ENCODE measurements around the gene CDH13. TPM values are rescaled to one million over a fixed set of nuclear protein-coding genes. Genes with fewer than 3 reads are reported as not detected.

The CDH13 gene
- total and polyA plus RNA-seq, 9 of the 15 experiments (the other 6 are each of a cell fraction or from before 2014, with no cell fraction given): 0.03 TPM; not detected in 8

DNA sequence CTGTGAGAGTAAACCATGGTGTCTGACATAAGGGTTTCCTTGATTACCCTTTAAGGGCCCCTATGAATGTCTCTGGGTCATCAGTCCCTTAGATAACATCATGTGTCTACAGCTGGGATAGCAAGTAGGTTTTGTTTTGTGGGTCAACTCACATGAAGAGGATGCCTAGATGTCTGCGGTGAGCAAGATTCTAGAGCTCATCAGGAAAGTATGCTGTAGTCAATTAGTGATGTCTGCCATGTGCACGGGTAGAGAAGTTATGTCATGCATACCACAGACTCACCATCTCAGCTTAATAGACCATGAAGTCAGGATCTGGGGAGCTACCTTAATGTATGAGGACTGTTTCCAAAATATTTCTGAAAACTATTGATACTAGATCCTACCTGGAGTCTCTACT, 57.5 kb downstream of the CDH13 start:
- DNase-seq (ENCODE audit: extremely low read depth in 1 of 4, low spot score in 3 of 4) (no peak), FAIRE-seq (no peak), ATAC-seq (no peak)
- in situ Hi-C loops (cut with MboI): no loop called here
- TF ChIP-seq SREBF1 (IDR thresholded peaks at IDR 0.05; ENCODE audit: borderline replicate concordance, low read depth, low read length) (no peak), MYBL2 (IDR thresholded peaks at IDR 0.05; ENCODE audit: low read depth) (no peak), MYBL2 (CRISPR knock-in tag; IDR thresholded peaks at IDR 0.05; ENCODE audit: borderline replicate concordance) (no peak), ZNF23 (CRISPR knock-in tag; IDR thresholded peaks at IDR 0.05) (0 out of 2 replicates have a peak, but pooled peaks have one; percentile 37)
- WGBS (ENCODE audit: insufficient coverage, low coverage, missing lambda C conversion rate): 0% methylated on average over 2 of the region's 2 CpGs
- Histone ChIP-seq H3K27me3 (ENCODE audit: control insufficient read depth in 2 of 2, insufficient read depth in 2 of 2, low read length in 2 of 2) (no peaks in the 10 kb centered on the region), H2AFZ (ENCODE audit: low read depth, low read length) (no peak overlapping the region), H3K27ac (ENCODE audit: extremely low read depth, low read depth, low read length) (no peak overlapping the region), H3K4me1 (replicated peaks in 1 of 2; ENCODE audit: control insufficient read depth in 2 of 2, insufficient read depth in 2 of 2, low read length in 2 of 2) (no peaks in the 10 kb centered on the region), H4K20me1 (replicated peaks; ENCODE audit: control insufficient read depth, insufficient read depth, low read length) (no peaks in the 10 kb centered on the region), H3K36me3 (ENCODE audit: control insufficient read depth, insufficient read depth, low read length) (no peaks in the 10 kb centered on the region), H3K79me2 (ENCODE audit: control insufficient read depth, insufficient read depth, low read length) (no peaks in the 10 kb centered on the region), H3K4me2 (ENCODE audit: insufficient read depth, low read length) (no peak overlapping the region), H3K9me3 (replicated peaks; ENCODE audit: control insufficient read depth, insufficient read depth, low read depth, low read length) (no peaks in the 10 kb centered on the region), H3K9me1 (ENCODE audit: control insufficient read depth, insufficient read depth, low read length) (no peaks in the 10 kb centered on the region), H3K4me3 (no peak overlapping the region), H3K9ac (ENCODE audit: insufficient read depth in 1 of 2, low read depth in 2 of 2, low read length in 2 of 2) (no peak overlapping the region)
- ChIA-PET CTCF (ENCODE audit: low intra/inter-chr PET ratio) (no interaction called here), POLR2A (interaction anchor here (0.6 kb wide), 1 partner anchor 8 kb away, joined by 3 read pairs; no protein-coding TSS in a partner anchor)
- no TSS peak for BruUV-seq (replicated peaks)
- intact Hi-C loops (cut with micrococcal nuclease): no loop called here

DNA sequence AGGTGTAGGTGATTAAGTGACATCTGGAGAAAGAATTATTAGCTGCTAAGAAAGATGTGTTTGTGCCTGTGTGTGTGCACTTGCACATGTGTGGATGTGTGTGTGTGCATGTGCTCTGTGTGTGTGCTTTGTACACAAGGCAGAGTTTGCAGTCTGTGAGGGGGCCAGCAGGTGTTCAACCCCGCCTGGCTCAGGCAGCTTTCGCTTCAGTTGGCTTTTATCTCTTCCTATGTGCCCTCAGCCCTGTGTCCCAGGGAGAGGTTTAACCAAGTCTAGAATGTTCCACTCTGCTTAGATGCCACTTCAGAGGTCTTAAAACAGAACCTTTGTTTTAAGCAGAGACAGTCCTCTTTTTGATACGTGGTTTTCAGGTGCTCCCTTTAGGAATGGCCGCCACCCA, 58.8 kb downstream of the CDH13 start:
- H3K79me2 ChIP-seq (ENCODE audit: control insufficient read depth, insufficient read depth, low read length): no peaks in the 10 kb centered on the region
- no peak overlapping the region for H3K27ac ChIP-seq (ENCODE audit: extremely low read depth, low read depth, low read length)
- 3% methylated on average over 4 of the region's 4 CpGs for WGBS (ENCODE audit: insufficient coverage, low coverage, missing lambda C conversion rate)
- ATAC-seq (no peak), FAIRE-seq (no peak), DNase-seq (ENCODE audit: extremely low read depth in 1 of 4, low spot score in 3 of 4) (no peak)
- H3K27me3 ChIP-seq (ENCODE audit: control insufficient read depth in 2 of 2, insufficient read depth in 2 of 2, low read length in 2 of 2): no peaks in the 10 kb centered on the region
- no peaks in the 10 kb centered on the region for H3K4me1 ChIP-seq (replicated peaks in 1 of 2; ENCODE audit: control insufficient read depth in 2 of 2, insufficient read depth in 2 of 2, low read length in 2 of 2)
- H3K9me1 ChIP-seq (ENCODE audit: control insufficient read depth, insufficient read depth, low read length): no peaks in the 10 kb centered on the region
- H3K4me3 ChIP-seq: no peak overlapping the region
- intact Hi-C loops (cut with micrococcal nuclease): no loop called here
- no peaks in the 10 kb centered on the region for H3K36me3 ChIP-seq (ENCODE audit: control insufficient read depth, insufficient read depth, low read length)
- H2AFZ ChIP-seq (ENCODE audit: low read depth, low read length): no peak overlapping the region
- POLR2A ChIA-PET: no interaction called here
- no peak overlapping the region for H3K4me2 ChIP-seq (ENCODE audit: insufficient read depth, low read length)
- BruUV-seq (replicated peaks): no TSS peak
- in situ Hi-C loops (cut with MboI): no loop called here
- no peaks in the 10 kb centered on the region for H3K9me3 ChIP-seq (replicated peaks; ENCODE audit: control insufficient read depth, insufficient read depth, low read depth, low read length)
- CTCF ChIA-PET (ENCODE audit: low intra/inter-chr PET ratio): no interaction called here
- H3K9ac ChIP-seq (ENCODE audit: insufficient read depth in 1 of 2, low read depth in 2 of 2, low read length in 2 of 2): no peak overlapping the region
- no peaks in the 10 kb centered on the region for H4K20me1 ChIP-seq (replicated peaks; ENCODE audit: control insufficient read depth, insufficient read depth, low read length)
- TF ChIP-seq EZH2 (IDR thresholded peaks at IDR 0.05; ENCODE audit: borderline replicate concordance, low read depth, low read length): no peak
- no peak for TF ChIP-seq PHF21A (IDR thresholded peaks at IDR 0.05; ENCODE audit: borderline replicate concordance, low read depth)
- TF ChIP-seq NR4A1 (CRISPR knock-in tag; IDR thresholded peaks at IDR 0.05): no peak
- no peak for TF ChIP-seq NR4A1 (tag; IDR thresholded peaks at IDR 0.05)
- no peak for TF ChIP-seq NFYB (IDR thresholded peaks at IDR 0.05; ENCODE audit: extremely low read depth, insufficient read length)
- no peak for TF ChIP-seq ZNF134 (CRISPR knock-in tag; conservative IDR thresholded peaks at IDR 0.05)
- no peak for TF ChIP-seq CEBPG (CRISPR knock-in tag; IDR thresholded peaks at IDR 0.05)
- no peak for TF ChIP-seq CEBPG (tag; conservative IDR thresholded peaks at IDR 0.05 in 1 of 2, IDR thresholded peaks at IDR 0.05 in 1 of 2)
- no peak for TF ChIP-seq SMAD1 (IDR thresholded peaks at IDR 0.05; ENCODE audit: low read depth, low read length, partially characterized antibody)
- TF ChIP-seq BACH1 (tag; IDR thresholded peaks at IDR 0.05): no peak
- no peak for TF ChIP-seq ZKSCAN1 (IDR thresholded peaks at IDR 0.05; ENCODE audit: low read depth, low read length)
- TF ChIP-seq HNRNPH1 (optimal IDR thresholded peaks at IDR 0.05; ENCODE audit: low read depth, low read length): no peak
- TF ChIP-seq, protein P1, sequence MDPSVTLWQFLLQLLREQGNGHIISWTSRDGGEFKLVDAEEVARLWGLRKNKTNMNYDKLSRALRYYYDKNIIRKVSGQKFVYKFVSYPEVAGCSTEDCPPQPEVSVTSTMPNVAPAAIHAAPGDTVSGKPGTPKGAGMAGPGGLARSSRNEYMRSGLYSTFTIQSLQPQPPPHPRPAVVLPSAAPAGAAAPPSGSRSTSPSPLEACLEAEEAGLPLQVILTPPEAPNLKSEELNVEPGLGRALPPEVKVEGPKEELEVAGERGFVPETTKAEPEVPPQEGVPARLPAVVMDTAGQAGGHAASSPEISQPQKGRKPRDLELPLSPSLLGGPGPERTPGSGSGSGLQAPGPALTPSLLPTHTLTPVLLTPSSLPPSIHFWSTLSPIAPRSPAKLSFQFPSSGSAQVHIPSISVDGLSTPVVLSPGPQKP (CRISPR knock-in tag; IDR thresholded peaks at IDR 0.05): no peak

All from K562 (cell line).